Kidney (tissue), 14 donors: Measurements from ENCODE around the gene YPEL2. TPM values are rescaled to one million over a fixed set of nuclear protein-coding genes. Genes with fewer than 3 reads are reported as not detected.

ENCODE experiments used
- DNase-seq, 5 donors: peaks; one replicate each; pipeline ENCODE4 v3.0.0-alpha.2; 2013 to 2020
- FAIRE-seq: peaks from 2 replicates; lab custom pipeline; 2012; peaks lifted over from hg19 to GRCh38; lab: Jason Lieb, UNC
- H3K27ac ChIP-seq, 2 donors: one replicate each; pipeline ENCODE4 v1.7.0; 2013; ENCODE audit warnings: low read depth in 2 of 2, low read length in 2 of 2, inconsistent platforms in 1 of 2
- H3K27me3 ChIP-seq: one replicate; pipeline ENCODE4 v1.7.1; 2013; ENCODE audit warnings: low read length, inconsistent platforms; ENCODE audit not compliant: control insufficient read depth, insufficient read depth
- H3K36me3 ChIP-seq, 3 donors: one replicate each; pipeline versions ENCODE4 v1.7.0 to v1.7.1; 2013; ENCODE audit warnings: low read length in 3 of 3, control low read depth in 1 of 3, inconsistent platforms in 1 of 3; ENCODE audit not compliant: insufficient read depth in 3 of 3, control insufficient read depth in 2 of 3
- H3K4me1 ChIP-seq, 3 donors: one replicate each; pipeline versions ENCODE4 v1.7.0 to v1.7.1; 2013; ENCODE audit warnings: low read length in 3 of 3, inconsistent platforms in 1 of 3, low read depth in 1 of 3; ENCODE audit not compliant: control insufficient read depth in 2 of 3, insufficient read depth in 2 of 3
- H3K4me3 ChIP-seq, 3 donors: one replicate each; pipeline versions ENCODE4 v1.7.0 to v1.8.1; 2013; ENCODE audit warnings: low read length in 3 of 3, control low read depth in 1 of 3, inconsistent platforms in 1 of 3
- H3K9ac ChIP-seq, 3 donors: one replicate each; pipeline versions ENCODE4 v1.7.0 to v1.7.1; 2013; ENCODE audit warnings: low read length in 3 of 3, control low read depth in 1 of 3, inconsistent platforms in 1 of 3
- H3K9me3 ChIP-seq, 3 donors: one replicate each; pipeline versions ENCODE4 v1.7.0 to v1.7.1; 2013; ENCODE audit warnings: low read length in 3 of 3, control low read depth in 1 of 3, inconsistent platforms in 1 of 3; ENCODE audit not compliant: control insufficient read depth in 2 of 3, insufficient read depth in 1 of 3
- intact Hi-C: fragments of 100-400 bp; cut with DNase I; formaldehyde crosslinking; loops from one replicate; pipeline ENCODE4 v1.11.1; 2022
- polyA plus RNA-seq: library from polyadenylated mRNA; stranded (reverse); fragments of 350-450 nt; fragmentation: Illumina TruSeq; extraction: RNeasy Lipid Tissue Mini Kit (QIAGEN cat#74804); gene quantifications from one replicate; pipeline ENCODE4 v1.2.3, GENCODE V29; 2014; ENCODE audit warnings: low read depth, low replicate concordance; ENCODE audit not compliant: insufficient read depth
- total RNA-seq: library from RNA; stranded (reverse); fragmentation: NEBNext Ultra II Directional; extraction: Animal tissue kit (Norgen Biotek cat#: 25700); gene quantifications from one replicate; pipeline ENCODE4 v1.2.1, GENCODE V29; 2021
- TF ChIP-seq, protein P1 (sequence below): IDR thresholded peaks from 3 replicates; pipeline ENCODE4 v1.5.1; 2012; ENCODE audit warnings: mild to moderate bottlenecking, moderate library complexity, borderline replicate concordance; ENCODE audit not compliant: insufficient read depth; ENCODE audit errors: extremely low read depth
- donor health status: control.
- donor health status: control.
- donor health status: control.
- donor health status: control.
- donor health status: control.
- donor health status: DM: yes; HTN: yes; CAD: no.
- donor health status: Normal renal cell carcinoma (clear cell type).

YPEL2 gene
- total and polyA plus RNA-seq, 2 donors from 2014 or later = 9.0 to 53.6 TPM

DNA sequence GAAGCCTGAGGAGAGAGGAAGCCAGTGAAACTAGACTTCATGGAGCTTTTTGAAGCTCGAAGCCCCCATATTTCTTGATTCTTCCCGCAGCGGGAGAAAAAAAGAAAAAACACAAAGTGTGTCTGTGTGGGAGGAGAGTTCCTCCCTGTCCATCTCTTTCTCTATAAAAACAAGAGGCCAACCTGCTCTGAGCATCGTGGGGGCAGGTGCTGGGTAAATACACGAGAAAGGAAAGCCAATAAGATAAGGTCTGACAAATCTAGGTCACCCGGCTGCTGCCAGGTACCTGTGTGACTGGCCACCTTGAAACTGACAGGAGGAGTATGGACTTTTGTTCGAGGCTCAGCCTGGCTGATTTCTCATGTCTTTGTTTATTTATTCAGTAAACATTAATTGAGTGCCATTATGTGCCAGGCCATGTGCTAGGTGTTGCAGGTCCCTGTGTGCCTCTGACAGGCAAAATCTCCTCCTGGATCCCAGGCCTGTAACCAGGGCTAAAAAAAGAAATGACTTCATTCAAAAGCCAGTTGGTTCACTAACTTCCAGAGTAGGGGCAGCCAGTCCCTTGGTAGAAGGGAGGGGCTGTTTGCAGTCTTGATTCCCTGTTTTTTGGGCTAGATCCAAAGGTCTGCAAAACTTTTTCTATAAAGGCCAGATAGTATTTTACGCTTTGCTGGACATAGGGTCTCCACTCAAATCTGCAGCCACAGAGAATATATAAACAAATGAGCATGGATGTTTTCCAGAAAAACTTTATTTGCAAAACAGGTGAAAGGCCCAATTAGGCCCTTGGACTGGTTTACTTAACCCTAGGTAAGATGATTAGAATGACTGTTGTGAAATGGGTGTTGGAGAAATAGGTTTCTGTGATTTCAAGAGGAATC lies 35.6 kb downstream of the YPEL2 start:
- peak; percentile 62 for FAIRE-seq
- no peaks in the 10 kb centered on the region for H3K27me3 ChIP-seq
- DNase-seq = peak in 4 of 5 donors; percentile 61 to 87 (median 74)
- no peaks in the 10 kb centered on the region for H3K36me3 ChIP-seq
- no peaks in the 10 kb centered on the region for H3K9me3 ChIP-seq
- peak overlapping the region in 1 of 3 donors; percentile 13 for H3K4me3 ChIP-seq
- peak overlapping the region; percentile 85 to 92 for H3K27ac ChIP-seq
- peak overlapping the region in 2 of 3 donors; percentile 0 to 70 for H3K9ac ChIP-seq
- TF ChIP-seq, protein P1, sequence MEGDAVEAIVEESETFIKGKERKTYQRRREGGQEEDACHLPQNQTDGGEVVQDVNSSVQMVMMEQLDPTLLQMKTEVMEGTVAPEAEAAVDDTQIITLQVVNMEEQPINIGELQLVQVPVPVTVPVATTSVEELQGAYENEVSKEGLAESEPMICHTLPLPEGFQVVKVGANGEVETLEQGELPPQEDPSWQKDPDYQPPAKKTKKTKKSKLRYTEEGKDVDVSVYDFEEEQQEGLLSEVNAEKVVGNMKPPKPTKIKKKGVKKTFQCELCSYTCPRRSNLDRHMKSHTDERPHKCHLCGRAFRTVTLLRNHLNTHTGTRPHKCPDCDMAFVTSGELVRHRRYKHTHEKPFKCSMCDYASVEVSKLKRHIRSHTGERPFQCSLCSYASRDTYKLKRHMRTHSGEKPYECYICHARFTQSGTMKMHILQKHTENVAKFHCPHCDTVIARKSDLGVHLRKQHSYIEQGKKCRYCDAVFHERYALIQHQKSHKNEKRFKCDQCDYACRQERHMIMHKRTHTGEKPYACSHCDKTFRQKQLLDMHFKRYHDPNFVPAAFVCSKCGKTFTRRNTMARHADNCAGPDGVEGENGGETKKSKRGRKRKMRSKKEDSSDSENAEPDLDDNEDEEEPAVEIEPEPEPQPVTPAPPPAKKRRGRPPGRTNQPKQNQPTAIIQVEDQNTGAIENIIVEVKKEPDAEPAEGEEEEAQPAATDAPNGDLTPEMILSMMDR = no peak
- intact Hi-C loops = no loop called here
- peaks cover 38 to 88% (median 74%) of the 10 kb centered on the region in 3 donors for H3K4me1 ChIP-seq

DNA sequence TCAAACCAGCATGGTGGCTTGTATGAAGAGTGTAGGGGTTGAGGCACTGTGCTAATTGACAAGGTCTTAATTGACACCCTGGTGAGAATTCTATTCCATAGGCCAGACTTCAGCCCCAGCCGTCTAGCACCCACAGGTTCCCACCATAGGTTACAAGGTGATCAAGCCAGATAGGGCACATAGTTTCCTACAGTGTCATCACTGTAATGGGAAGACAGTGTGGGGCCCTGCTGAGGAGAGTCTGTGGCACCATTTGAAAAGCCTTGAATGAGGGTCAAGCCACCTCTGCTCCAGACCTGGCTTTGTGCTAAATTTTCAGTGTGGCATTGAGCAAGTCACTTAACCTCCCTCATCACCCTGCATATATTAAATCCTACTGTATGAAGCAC lies 36.2 kb downstream of the YPEL2 start:
- TF ChIP-seq, protein P1 = no peak
- Histone ChIP-seq H3K36me3 (no peaks in the 10 kb centered on the region), H3K9ac (peak overlapping the region in 1 of 3 donors; percentile 70), H3K9me3 (no peaks in the 10 kb centered on the region), H3K4me1 (peaks cover 37 to 88% (median 73%) of the 10 kb centered on the region in 3 donors), H3K27me3 (no peaks in the 10 kb centered on the region), H3K27ac (peak overlapping the region; percentile 85 to 92), H3K4me3 (peak overlapping the region in 1 of 3 donors; percentile 13)
- FAIRE-seq = no peak
- DNase-seq = no peak
- intact Hi-C loops = no loop called here

DNA sequence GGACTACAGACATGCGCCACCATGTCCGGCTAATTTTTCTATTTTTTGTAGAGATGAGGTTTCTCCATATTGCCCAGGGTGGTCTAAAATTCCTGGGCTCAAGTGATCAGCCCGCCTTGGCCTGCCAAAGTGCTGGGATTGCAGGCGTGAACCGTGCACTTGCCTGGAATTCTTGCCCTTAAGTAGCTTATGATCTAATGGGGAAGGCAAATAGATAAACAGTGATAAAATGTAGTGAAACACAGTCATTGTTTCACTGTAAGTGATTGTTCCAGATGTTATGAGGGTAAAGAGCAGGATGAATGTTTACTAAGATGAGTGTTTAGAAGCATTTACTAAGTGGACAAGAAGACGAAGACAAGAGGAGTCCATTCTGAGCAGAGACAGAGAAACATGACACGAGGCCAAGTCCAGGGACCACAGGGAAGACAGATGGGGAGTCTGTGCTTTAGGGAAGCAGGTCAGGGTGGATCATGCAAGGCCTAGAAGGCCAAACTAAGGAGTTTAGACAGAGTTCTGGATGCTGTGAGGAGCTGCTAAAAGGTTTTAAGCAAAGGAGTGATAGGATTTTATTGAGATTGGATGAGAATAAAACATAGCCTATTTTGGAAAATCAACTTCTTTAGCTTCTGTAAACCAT lies 36.9 kb downstream of the YPEL2 start:
- no peak for DNase-seq
- Histone ChIP-seq H3K27ac (peak overlapping the region; percentile 85 to 92), H3K36me3 (no peaks in the 10 kb centered on the region), H3K4me3 (no peak overlapping the region), H3K9ac (peak overlapping the region in 1 of 3 donors; percentile 5), H3K27me3 (no peaks in the 10 kb centered on the region), H3K9me3 (no peaks in the 10 kb centered on the region), H3K4me1 (peaks cover 36 to 93% (median 75%) of the 10 kb centered on the region in 3 donors)
- TF ChIP-seq, protein P1 = no peak
- no peak for FAIRE-seq
- intact Hi-C loops = no loop called here
